BE2C (cell line): ENCODE results near the gene SULT4A1.
A peak's percentile ranks its signal among the peaks of the same experiment; 100 is the strongest.

Experiments used
- DNase-seq: peaks from one replicate; pipeline ENCODE4 v3.0.0-alpha.2; 2020
- H3K27me3 ChIP-seq: fragments of 250-450 bp; sonication (Bioruptor Pico); 2 replicates; pipeline ENCODE4 v1.5.1; 2020; ENCODE audit warnings: mild to moderate bottlenecking
- H3K36me3 ChIP-seq: fragments of 250-450 bp; sonication (Bioruptor Pico); 2 replicates; pipeline ENCODE4 v1.5.1; 2020; ENCODE audit warnings: mild to moderate bottlenecking
- H3K4me1 ChIP-seq: fragments of 250-450 bp; sonication (Bioruptor Pico); 2 replicates; pipeline ENCODE4 v1.5.1; 2020
- H3K4me3 ChIP-seq: 2 replicates; pipeline ENCODE4 v1.5.1; 2011; ENCODE audit warnings: low read depth, low read length
- H3K9me3 ChIP-seq: fragments of 250-450 bp; sonication (Bioruptor Pico); 2 replicates; pipeline ENCODE4 v1.5.1; 2020
- TF ChIP-seq, protein P1 (sequence below): IDR thresholded peaks from 2 replicates; pipeline ENCODE4 v1.5.1; 2012; ENCODE audit warnings: mild to moderate bottlenecking, low read depth, low read length

Gene SULT4A1

DNA sequence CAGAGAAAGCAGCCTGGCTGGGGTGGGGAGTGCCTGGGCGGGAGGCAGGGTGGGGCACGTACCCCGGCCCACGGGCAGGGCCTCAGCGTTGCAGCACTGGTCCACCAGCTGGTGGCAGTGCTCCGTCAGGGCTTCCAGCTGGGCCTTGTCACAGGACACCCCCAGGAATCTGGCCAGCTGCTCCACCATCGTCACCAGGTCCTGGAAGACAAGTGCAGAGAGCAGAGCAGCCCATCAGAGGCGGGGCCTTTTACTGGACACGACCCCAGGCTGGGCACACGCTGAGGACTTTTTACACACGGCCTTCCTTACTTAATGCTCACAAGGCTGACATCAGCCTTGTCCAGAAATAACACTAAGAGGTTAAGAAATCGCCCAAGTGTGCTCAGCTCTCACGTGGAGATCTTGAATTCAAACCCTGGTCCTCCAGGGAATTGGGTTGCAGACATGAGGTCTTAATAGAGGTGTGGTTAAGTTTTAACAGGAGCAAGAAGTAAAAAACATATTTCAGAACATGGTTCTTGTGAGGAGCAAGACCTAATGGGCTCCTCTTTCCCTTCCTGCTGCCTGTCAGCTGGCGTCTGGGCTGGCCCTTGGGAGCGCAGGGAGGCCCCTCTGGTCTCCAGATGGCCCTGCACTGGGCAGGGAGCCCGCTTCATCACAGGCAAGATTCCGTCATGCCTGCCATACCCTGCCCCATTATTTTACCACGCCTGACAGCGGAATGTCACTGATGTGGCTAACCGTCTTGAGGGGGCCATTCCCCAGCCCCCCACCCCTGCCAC, 33.1 kb downstream of the SULT4A1 start:
- Histone ChIP-seq H3K27me3 (no peaks in the 10 kb centered on the region), H3K36me3 (no peaks in the 10 kb centered on the region), H3K4me1 (peaks cover 27% of the 10 kb centered on the region), H3K4me3 (peak overlapping the region; percentile 21; the same call in 1 of the 2 replicates), H3K9me3 (no peaks in the 10 kb centered on the region)
- DNase-seq: peak; percentile 89
- TF ChIP-seq, protein P1, sequence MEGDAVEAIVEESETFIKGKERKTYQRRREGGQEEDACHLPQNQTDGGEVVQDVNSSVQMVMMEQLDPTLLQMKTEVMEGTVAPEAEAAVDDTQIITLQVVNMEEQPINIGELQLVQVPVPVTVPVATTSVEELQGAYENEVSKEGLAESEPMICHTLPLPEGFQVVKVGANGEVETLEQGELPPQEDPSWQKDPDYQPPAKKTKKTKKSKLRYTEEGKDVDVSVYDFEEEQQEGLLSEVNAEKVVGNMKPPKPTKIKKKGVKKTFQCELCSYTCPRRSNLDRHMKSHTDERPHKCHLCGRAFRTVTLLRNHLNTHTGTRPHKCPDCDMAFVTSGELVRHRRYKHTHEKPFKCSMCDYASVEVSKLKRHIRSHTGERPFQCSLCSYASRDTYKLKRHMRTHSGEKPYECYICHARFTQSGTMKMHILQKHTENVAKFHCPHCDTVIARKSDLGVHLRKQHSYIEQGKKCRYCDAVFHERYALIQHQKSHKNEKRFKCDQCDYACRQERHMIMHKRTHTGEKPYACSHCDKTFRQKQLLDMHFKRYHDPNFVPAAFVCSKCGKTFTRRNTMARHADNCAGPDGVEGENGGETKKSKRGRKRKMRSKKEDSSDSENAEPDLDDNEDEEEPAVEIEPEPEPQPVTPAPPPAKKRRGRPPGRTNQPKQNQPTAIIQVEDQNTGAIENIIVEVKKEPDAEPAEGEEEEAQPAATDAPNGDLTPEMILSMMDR: peak; percentile 50

DNA sequence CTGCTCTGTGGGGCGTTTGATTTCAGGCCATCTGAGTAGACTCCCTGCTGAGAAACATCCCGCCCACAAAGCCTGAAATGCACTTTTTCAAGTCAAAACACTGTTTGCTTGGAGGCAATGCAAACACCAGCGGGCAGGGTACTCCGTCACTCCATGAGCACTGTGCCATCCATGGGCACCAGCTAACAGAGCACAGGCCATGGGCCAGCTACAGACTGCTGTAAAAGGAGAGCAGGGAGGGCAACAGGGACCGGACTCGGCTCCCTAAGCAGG, 33.7 kb downstream of the SULT4A1 start:
- H3K36me3 ChIP-seq: no peaks in the 10 kb centered on the region
- H3K9me3 ChIP-seq: no peaks in the 10 kb centered on the region
- H3K27me3 ChIP-seq: no peaks in the 10 kb centered on the region
- H3K4me1 ChIP-seq: peaks cover 27% of the 10 kb centered on the region
- TF ChIP-seq, protein P1: no peak
- no peak overlapping the region for H3K4me3 ChIP-seq
- DNase-seq: no peak

DNA sequence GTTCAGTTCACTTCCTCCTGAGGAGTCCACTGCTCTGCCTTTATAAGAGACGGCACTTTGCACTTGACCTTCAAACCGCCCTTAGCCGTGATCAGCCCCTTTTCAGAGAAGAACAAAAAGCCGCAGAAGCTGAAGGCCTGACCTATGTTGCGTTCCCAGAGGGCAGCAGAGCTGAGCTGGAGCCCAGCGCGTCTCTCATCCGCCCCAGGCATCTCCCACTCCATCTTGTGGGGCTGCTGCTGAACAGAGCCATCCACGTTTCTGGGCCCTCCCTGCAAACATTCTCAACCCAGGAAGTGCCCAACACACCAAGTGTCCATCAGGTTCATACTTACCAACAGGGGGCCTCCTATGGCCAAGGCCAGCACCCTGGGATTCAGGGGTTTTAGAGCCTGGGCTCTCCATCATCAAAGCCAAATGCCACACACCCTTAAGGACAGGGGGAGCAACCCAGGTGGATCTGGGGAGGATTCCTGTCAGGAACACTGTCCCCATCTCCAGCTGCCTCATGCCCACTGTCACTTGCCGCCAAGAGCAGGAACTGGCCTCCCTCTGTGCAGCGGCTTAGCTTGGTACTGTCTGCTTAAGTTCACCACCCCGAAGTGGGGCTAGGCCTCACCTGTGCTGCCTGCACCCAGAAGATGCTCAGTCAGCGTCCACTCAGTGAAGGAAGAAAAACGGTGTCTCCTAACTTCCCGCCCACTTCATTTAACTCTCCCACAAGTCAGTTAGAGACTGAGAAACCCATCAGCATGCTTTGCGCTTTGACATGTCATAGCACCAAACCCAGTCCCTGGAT, 34.2 kb downstream of the SULT4A1 start:
- no peaks in the 10 kb centered on the region for H3K9me3 ChIP-seq
- DNase-seq: no peak
- TF ChIP-seq, protein P1: 0 out of 2 replicates have a peak, but pooled peaks have one; percentile 4

DNA sequence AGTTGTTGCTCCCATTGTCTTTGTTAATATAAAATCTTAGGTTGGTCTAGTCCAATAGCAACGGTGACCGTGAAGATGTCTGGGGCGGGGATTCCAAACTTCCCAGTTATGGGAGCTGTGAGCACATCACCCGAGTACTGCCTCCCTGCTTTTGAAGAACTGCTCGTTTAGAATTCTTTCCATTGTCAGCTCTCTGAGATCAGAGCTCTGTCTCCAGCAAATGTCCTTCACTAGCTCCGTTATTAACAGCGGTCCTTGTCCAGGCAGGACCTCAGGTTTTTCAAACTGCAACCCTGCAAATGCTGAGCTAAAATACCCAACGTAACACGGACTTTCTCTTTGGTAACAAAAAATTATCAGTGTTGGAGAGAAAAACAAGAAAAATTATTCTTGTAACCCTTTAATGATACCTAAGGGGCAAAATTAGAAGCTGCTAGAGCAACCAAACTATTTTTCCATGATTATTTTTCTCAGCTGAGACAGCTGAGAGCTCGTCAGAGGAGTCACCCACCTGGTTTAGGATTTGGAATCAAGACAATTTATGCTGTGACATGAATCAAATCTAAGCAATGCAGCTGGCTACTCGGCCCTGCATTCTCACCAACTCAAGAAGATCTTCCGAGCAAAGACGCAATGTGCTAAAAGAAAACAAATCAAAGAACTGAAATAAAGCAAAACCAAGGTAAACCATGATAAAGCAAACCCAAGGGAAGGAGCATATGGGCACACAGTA, 35.1 kb downstream of the SULT4A1 start:
- H3K9me3 ChIP-seq: no peaks in the 10 kb centered on the region
- TF ChIP-seq, protein P1: no peak
- no peaks in the 10 kb centered on the region for H3K36me3 ChIP-seq
- no peak for DNase-seq
- H3K4me1 ChIP-seq: peaks cover 27% of the 10 kb centered on the region
- no peaks in the 10 kb centered on the region for H3K27me3 ChIP-seq
- no peak overlapping the region for H3K4me3 ChIP-seq

More for the DNA sequence above, 34.2 kb downstream of the SULT4A1 start:
- H3K4me3 ChIP-seq: no peak overlapping the region
- H3K27me3 ChIP-seq: no peaks in the 10 kb centered on the region
- H3K4me1 ChIP-seq: peaks cover 27% of the 10 kb centered on the region
- no peaks in the 10 kb centered on the region for H3K36me3 ChIP-seq

DNA sequence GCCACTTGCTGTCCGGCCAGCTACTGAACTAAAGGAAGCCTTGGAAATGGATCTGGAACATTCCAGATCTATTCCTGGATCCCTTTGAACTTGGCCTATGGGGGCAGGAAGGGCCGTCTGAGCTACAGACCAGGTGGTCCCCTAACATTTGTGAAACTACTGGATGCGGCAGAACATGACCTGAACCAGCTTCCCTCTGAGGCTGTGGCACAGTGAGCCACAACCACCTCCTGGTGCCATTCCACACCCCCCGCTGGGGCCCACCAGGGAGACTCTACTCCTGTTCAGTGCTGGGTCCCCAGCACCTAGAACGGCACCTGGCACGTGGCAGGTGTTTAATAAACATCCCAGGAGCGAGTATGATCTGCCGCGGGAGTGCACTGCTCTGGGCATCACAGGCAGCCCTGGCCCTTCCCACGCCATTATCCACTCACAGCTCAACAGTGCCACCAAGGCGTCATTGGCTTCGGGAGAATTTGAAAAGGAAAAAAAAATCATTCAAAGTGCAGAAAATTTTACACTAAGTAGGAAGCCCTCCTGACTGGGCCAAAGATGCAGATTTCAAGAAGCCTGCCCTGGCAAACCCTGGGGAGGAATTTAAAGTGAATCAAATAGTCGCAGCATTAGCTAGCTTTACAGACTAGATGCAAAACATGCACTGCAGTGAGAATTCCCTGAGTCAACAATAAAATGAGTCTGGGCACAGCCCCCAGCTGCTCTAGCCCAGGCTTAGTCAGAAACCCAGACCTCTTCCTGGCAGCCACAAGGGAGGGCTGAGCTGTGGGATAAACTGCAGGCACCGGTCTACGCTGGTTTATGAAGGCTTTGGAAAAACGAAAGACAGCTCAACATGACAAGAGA, 35.9 kb downstream of the SULT4A1 start:
- TF ChIP-seq, protein P1: peak; percentile 56
- Histone ChIP-seq H3K4me3 (no peak overlapping the region), H3K36me3 (no peaks in the 10 kb centered on the region), H3K9me3 (no peaks in the 10 kb centered on the region), H3K27me3 (no peaks in the 10 kb centered on the region), H3K4me1 (peaks cover 27% of the 10 kb centered on the region)
- peak; percentile 70 for DNase-seq
